Neural progenitor cell (in vitro differentiated cells): ENCODE results near the gene ACSM2A.
"Not testable (repeated sequence)": the region's sequence is repeated elsewhere in the genome, so short reads cannot be mapped to it uniquely, and the experiment has no call there.

ENCODE experiments used
- CTCF ChIP-seq: fragments of 200-600 bp; sonication (generic); IDR thresholded peaks from 2 replicates; pipeline ENCODE4 v1.5.1; 2017; ENCODE audit warnings: antibody characterized with exemption, mild to moderate bottlenecking
- EZH2 ChIP-seq: fragments of 200-600 bp; sonication (generic); IDR thresholded peaks from 2 replicates; pipeline ENCODE4 v1.6.1; 2017; ENCODE audit warnings: antibody characterized with exemption, mild to moderate bottlenecking, moderate library complexity
- EZH2phosphoT487 ChIP-seq: fragments of 200-600 bp; sonication (generic); IDR thresholded peaks from 2 replicates; pipeline ENCODE4 v1.6.1; 2017; ENCODE audit warnings: antibody characterized with exemption

DNA sequence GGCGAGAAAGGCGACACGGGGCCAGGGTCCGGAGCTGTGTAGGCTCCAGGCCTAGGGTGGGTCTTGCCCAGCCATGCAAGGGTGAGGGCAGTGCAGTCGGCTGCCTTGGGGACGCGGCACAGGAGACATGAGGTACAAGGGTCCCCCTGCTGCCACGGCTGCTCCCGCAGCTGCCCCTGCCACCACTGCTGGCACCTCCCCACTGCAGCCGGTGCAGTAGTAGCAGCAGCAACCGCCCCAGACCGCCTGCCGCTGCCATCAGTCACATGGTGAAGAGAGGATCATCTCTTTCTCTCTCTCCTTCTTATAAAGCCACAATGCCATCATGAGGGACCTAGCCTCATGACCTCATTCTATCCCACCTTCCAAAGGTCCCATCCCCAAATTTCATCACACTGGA lies 80.5 kb downstream of the ACSM2A start:
- not testable (repeated sequence) for TF ChIP-seq CTCF, EZH2, EZH2phosphoT487
